GM18867 (cell line): ENCODE data around the gene APBA1.

Experiments used
- ATAC-seq: cut with Tn5 transposase; IDR thresholded peaks from one replicate; pipeline ENCODE4 v1.9.1; 2021; ENCODE audit warnings: mild to moderate bottlenecking, moderate library complexity; ENCODE audit not compliant: unreplicated experiment

Gene APBA1

DNA sequence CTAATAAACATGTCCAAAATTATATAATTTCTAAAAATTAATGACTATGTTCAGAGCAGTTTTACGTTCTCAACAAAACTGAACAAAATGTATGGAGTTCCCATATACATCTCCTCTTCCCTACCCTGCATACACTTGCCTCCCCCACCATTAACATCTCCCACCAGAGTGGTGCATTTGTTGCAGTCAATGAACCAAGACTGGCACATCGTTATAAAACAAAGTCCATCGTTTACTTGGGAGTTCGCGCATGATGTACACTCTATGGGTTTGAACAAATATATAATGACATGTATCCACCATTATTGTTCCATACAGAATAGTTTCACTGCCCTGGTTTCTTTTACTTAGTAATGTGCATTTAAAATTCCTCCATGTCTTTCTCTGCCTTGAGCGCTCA lies 130.1 kb downstream of the APBA1 start:
- ATAC-seq, result no peak

DNA sequence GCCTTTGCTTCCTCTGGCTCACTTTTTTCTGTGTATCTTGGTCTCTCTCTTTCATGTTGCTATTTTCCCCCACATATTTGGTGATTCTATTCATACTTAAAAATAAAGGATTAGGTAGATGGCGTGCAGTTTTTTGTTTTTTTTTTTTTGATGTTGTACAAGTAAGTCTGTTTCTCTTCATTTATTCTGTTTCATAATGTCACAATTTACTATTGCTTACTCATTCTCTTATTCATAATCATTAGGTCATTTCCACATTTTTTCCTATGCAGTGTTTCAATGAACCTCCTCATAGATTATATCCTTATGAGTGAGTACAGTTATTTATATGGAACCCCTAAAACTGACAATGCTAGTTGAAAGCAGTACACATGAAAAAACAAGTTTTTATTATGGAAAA lies 136.3 kb downstream of the APBA1 start:
- no peak for ATAC-seq

- no peak for ATAC-seq
These were observed 136.8 kb downstream of the APBA1 start for GRCh38 chr9:69535286-69535832.

- ATAC-seq, result no peak
These were observed 139.8 kb downstream of the APBA1 start for GRCh38 chr9:69532396-69532795.

- ATAC-seq, result no peak
These were observed 144.7 kb downstream of the APBA1 start for GRCh38 chr9:69527454-69527853.

- no peak for ATAC-seq
These were observed 145.5 kb downstream of the APBA1 start for GRCh38 chr9:69526699-69527098.

DNA sequence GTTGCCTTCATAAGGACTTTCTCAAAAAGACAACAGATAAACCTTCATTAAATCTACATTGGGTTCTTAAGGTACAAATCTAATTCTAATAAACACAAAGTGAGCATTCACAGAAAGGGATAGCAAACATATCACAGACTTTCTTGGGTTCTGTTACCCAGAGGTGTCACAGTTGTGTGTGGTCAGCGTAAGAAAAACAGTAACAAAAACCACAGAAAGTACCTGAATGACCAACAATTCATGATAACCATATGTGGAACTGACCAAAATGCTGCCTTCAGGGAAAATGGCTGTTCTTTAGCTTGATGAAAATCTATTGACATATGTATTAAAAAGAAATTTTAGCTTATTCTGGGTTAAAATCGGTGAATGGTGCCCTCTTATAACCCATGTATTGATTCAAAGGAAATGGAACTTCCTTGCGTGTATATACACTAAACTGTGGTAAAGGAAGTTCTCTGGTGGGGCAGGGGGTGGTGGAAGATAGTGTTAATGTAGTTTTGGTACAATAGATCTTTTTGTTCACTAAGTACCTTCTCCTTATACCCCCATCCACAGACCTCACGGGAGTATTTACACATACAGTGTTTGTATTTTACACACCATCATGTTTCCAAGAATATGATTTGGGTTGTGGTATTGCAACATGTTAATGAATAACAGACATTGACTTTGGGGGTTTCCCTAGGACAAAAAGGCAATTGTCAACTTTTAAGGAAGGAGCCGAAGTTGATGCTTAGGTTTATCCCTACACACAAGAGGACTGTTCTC lies 152.5 kb downstream of the APBA1 start:
- peak; percentile 94 for ATAC-seq

- no peak for ATAC-seq
These were observed 155.5 kb downstream of the APBA1 start for GRCh38 chr9:69516353-69517322.

GRCh38 chr9:69515810-69516209 lies 156.4 kb downstream of the APBA1 start:
- no peak for ATAC-seq

DNA sequence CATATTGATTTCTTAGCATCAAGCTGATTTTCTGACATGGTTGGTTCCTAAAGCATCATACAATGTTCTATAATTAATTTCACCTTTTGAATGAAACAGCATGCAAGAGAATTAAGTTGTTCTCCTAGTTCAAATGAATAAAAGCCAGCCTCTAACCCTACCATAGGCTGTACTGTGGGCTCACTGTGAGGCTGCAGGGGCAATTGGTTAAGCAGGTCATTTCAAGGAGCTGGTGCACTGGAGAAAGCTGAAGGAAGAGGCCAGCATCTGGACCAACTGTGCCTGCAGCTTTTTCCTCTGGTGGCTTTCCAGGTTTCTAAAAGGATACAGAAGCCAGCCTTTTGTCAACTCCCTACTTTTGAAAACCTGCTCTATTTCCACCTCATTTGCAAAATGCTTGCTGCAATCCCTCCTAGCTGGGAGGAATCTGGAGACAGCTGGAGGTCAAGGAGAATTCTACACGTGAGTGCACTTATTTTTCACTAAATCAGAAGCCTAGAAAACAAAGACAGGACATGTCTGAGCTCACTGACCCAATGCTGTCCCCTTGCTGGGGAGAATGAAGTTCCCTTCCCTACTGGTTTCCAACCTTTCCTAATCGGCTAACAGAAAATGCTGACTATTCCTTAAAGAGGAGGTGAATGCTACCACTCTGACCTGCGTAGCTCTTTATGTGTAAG lies 158.9 kb downstream of the APBA1 start:
- ATAC-seq, result no peak

DNA sequence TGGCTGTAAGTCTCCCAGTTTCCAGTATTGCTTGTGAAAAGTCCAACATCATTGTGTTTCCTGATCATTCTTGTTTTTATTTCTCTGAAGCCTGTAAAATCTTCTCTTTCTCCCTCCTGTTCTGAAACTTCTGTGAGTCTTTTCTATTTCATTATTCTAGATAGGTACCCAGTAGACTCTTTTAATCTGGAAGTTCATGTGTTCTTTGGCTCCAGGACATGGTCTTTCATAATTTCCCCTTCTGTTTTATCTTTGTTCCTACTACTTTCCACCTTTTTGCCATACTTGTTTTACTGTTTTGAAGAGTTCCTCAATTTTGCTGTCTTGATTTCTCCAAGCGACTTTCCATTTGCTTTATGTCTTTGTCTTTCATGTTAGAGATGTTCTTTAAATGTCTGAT lies 168.1 kb downstream of the APBA1 start:
- ATAC-seq, result no peak

GRCh38 chr9:69502671-69503301 lies 169.4 kb downstream of the APBA1 start:
- no peak for ATAC-seq

DNA sequence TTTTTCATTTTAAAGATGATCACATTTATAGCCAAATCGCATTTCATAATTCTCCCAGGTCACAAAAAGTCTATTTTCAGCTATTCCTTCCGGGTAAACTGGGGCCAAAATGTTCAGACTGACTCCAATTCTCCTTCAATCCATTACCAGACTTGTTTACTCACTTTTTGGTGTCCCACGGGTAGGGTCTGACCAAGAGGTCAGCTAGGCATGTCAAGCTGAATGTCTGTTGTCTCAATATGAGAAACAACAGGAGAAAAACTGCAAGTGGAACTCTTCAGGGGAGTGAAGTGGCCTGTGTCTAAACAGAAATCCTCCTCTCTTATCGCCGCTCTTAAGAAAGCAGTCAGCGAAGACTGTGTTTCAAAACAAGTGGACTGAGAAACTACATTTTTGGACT lies 171.3 kb downstream of the APBA1 start:
- no peak for ATAC-seq

DNA sequence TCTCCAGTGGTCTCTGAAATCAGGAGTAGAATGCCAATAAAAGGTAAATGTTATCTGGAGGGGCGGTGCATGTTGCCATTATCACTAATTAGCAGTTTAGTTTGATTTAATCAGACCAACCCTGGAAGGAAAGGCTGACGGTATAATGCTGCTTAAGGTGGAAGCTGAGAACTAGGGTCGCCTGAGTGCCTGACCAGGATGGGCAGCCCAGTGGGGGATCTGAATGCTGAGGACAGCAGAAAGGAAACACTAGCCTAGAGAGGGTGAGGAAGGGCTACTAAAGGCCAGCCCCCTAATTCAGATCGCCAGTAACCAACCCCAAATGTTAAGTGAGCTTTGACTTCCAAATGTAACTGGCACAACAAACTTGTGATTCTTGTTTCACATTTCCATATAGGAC lies 172.2 kb downstream of the APBA1 start:
- ATAC-seq, result no peak

DNA sequence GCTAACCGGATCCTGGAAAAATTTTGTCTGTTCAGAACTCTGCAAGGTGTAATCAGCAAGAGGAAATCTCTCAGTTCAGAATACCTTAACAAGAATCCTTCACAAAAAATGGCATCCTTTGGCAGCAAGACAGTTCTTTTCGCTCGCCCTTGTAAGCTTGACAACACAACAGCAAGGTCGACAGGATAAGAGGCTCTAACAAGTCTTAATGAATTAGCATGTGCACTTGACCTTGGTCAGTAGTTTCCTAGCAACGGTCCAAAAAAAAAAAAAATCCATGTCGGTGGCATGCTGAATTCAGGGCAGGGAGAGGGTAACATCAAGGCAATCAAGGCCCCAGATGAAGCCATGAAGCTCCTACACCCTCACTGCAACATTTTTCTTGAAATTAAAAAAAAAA lies 172.8 kb downstream of the APBA1 start:
- ATAC-seq, result no peak

GRCh38 chr9:69498470-69498869 lies 173.7 kb downstream of the APBA1 start:
- ATAC-seq, result no peak

GRCh38 chr9:69497816-69498215 lies 174.4 kb downstream of the APBA1 start:
- no peak for ATAC-seq

DNA sequence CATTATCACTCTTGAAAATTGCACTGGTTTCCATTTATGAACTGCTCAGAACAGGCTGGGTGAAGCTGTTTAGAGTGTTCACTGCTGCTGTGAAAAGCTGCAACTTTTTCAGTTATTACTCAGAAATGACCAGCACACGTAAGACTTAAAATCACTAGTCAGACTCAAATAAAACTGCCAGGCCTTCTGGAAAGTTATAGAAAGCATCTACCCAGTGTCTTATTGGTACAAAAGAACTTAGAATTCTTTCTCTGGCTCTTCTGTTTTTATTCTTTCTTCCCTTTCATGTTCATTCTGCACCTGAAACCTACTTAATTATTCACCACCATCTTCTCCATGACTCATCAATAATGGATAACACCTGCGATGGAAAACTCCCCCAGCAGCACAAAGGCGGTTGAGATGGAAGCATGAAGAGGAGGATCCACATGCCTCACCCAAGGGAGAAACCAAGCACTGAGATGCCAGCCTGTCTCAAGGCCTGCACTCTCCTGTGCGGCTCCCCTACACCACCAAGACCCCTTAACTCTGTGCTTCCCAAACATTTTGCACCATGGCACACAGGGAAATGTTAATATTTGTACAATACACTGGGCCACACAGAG lies 175.2 kb downstream of the APBA1 start:
- peak; percentile 44 for ATAC-seq

- no peak for ATAC-seq
These were observed 176.9 kb downstream of the APBA1 start for GRCh38 chr9:69495296-69495695.

DNA sequence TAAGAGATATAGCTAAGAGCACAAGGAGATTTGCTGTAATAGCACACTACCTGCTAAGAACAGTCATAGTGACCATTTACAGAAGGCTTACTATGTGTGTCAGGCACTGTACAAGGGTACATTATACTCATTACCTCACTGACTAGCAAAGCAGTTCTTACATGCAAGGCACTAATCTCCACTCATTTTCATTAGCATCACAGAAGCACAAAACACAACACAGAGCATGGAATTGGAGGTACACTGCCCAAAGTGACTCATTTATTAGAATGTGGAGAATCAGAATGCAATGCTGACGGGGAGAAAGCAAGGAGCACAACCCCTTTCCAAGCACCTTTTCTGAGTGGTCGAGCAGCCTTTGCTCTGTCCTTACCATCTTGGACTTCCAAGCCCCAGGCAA lies 177.4 kb downstream of the APBA1 start:
- ATAC-seq, result no peak
